HG02571 (cell line): Measurements from ENCODE around the gene STK38L.

ENCODE experiments used
- ATAC-seq: cut with Tn5 transposase; IDR thresholded peaks from one replicate; pipeline ENCODE4 v1.9.1; 2021; ENCODE audit warnings: mild to moderate bottlenecking, moderate library complexity; ENCODE audit not compliant: unreplicated experiment

STK38L gene

GRCh38 chr12:27343255-27344000 is 99.3 kb downstream of the STK38L start:
- no peak for ATAC-seq

GRCh38 chr12:27344246-27344645 is 100.2 kb downstream of the STK38L start:
- no peak for ATAC-seq

- ATAC-seq: no peak
Observed at GRCh38 chr12:27344760-27345159, 100.7 kb downstream of the STK38L start.

GRCh38 chr12:27345376-27345775 is 101.3 kb downstream of the STK38L start:
- ATAC-seq: no peak

- no peak for ATAC-seq
Observed at GRCh38 chr12:27347779-27348178, 103.7 kb downstream of the STK38L start.

GRCh38 chr12:27351476-27351875 is 107.4 kb downstream of the STK38L start:
- no peak for ATAC-seq

- ATAC-seq: no peak
Observed at GRCh38 chr12:27355486-27355885, 111.4 kb downstream of the STK38L start.

GRCh38 chr12:27355979-27356378 is 111.9 kb downstream of the STK38L start:
- ATAC-seq: no peak

GRCh38 chr12:27359578-27360340 is 115.7 kb downstream of the STK38L start:
- ATAC-seq: no peak

- ATAC-seq: no peak
Observed at GRCh38 chr12:27361372-27361771, 117.3 kb downstream of the STK38L start.

- no peak for ATAC-seq
Observed at GRCh38 chr12:27366621-27367020, 122.5 kb downstream of the STK38L start.

GRCh38 chr12:27367078-27367477 is 123.0 kb downstream of the STK38L start:
- no peak for ATAC-seq
